Globus pallidus (tissue), 1 donor: ENCODE results near the gene GPAT3.
A peak's percentile ranks its signal among the peaks of the same experiment; 100 is the strongest.
"Not testable (repeated sequence)": the region's sequence is repeated elsewhere in the genome, so short reads cannot be mapped to it uniquely, and the experiment has no call there.

Experiments
- DNase-seq: peaks from one replicate; pipeline ENCODE4 v3.0.0-alpha.2; 2015; ENCODE audit warnings: low spot score

The GPAT3 gene

DNA sequence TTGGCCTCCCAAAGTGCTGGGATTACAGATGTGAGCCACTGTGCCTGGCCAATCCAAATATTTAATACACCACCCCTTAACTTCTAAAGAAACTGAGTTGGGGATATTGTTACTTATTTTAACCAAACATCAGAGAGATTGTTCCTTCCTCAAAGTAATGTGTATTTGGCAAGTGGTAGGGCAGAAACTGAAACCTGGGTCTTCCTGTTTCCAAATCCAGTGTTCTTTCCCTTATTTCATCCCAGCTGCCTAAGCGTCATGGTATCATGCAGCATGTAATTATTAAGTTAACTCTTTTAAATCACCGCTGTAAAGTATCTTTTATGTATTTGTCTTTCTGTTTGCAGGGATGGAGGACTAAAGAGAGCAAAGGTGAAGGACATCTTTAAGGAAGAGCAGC, 68.4 kb downstream of the GPAT3 start:
- peak; percentile 42 for DNase-seq

DNA sequence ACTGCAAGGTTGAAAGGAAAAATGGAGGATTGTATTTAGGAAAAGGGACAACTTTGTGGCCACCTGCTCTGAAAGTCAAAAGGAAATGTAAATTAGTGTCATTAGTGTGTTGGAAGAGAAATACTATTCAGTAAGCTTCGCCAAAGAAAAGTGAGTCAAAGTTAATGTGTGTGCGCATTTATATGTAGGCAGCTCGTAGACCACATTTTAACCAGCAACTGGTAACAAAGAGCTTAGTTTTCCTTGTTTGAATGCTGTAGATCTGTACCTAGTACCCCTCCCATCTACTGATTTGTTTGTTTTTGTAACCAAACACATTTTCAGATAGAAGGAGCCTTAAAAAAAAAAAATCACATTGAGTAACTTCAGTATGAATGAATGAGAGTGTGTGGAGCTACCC, 69.3 kb downstream of the GPAT3 start:
- DNase-seq: no peak

DNA sequence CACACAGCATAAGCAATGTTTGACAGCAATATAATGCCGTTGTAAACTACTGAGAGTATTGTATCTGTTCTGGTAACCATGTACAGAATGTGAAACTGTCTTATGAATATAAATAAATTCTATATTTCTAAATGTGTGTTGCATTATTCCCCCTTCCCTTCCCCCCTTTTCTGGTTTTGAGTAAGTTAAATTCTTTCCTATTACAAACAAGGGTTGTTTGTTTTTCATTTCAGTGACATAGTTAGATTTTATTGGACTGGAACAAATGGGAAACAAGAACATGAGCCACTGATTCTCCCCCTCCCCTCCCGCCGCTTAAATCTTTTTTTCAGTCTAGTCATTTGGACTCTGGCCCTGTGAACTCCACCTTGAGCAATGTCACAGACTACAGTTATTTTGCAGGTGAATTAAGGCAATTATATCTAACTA, 69.8 kb downstream of the GPAT3 start:
- DNase-seq: no peak

DNA sequence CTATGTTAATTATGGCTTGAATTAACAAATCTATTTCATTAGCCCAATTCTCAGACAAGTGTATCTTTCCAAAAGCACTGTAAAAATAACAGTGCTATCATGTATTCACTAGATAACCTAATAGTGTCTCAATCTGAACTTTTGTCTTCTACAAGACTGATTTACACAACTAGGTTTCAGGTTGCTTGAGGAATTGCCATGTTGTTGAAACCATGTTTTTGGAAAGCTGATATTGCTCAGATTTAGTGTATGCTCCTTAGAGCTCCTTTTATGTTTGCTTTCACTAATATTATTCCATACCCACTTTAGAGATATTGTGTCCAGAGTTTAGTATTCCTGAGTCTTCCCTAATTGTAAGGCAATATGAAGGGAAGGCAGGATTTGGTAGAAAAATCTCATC, 70.6 kb downstream of the GPAT3 start:
- DNase-seq: no peak

DNA sequence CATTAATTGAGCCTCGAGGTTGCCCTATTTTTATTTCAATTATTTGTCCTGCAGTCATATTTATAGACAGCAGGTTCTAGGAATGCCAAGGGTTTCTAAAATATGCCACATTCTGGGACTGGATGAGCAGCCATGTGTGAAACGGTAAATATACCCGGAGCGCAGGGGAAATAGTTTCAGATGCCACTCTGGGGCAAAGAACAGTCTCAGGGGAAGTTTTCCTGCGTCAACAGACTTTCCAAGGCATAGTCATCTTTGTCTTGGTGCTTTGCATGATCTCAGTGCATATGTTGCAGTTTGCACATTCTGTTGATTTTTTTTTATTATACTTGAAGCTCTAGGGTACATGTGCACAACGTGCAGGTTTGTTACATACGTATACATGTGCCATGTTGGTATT, 71.0 kb downstream of the GPAT3 start:
- no peak for DNase-seq

DNA sequence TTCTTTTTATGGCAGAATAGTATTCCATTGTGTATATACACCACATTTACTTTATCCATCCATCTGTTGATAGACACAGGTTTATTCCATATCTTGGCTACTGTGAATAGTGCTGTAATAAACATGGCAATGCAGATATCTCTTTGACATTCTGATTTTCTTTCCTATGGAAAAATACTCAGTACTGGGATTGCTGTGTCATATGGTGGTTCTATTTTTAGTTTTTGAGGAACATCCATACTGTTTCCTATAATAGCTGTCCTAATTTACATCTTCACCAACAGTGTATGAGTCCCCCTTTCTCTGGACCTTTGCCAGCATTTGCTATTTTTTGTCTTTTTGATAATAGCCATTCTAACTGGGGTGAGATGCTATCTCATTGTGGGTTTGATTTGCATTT, 73.5 kb downstream of the GPAT3 start:
- DNase-seq: no peak

DNA sequence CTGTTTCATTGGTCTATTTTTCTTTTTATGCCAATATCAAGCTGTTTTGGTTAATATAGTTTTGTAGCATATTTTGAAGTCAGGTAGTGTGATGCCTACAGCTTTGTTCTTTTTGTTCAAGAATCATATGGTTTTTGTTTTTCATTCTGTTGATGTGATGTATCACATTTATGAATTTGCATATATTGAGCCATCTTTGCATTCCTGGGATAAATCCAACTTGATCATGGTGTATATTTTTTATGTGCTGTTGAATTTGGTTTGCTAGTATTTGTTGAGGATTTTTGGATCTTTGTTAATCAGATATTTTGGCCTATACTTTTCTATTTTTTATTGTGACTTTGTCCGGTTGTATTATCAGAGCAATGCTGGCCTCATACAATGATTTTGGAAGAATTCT, 74.8 kb downstream of the GPAT3 start:
- DNase-seq: no peak

DNA sequence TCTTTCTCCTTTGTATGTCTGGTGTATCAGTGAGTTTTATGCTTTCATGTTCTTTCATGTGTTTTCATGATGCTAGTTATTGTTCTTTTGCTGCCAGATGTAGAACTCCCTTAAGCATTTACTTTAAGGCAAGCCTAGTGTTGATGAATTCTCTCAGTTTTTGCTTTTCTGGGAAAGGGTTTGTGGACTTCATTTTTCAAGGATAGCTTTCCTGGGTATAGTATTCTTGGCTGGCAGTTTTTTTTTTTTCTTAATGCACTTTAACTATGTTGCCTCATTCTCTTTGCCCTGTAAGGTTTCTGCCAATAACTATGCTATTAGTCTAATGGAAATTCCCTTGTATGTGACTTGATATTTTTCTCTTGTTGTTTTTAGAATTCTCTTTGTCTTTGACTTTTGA, 77.1 kb downstream of the GPAT3 start:
- no peak for DNase-seq

DNA sequence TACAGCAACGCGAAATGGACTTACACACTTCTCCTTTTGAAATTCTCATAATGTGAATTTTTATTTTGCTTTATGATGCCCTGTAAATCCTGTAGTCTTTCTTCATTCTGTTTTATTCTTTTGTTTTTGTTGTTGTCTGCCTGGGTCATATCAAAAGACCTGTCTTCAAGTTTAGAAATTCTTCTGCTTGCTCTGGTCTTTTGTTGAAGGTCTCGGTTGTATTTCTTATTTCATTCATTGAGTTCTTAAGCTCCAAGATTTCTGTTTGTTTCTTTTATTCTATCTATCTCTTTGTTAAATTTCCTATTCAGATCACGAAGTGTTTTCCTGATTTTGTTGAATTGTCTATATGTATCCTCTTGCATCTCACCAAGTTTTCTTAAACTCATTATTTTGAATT, 78.1 kb downstream of the GPAT3 start:
- DNase-seq: no peak

DNA sequence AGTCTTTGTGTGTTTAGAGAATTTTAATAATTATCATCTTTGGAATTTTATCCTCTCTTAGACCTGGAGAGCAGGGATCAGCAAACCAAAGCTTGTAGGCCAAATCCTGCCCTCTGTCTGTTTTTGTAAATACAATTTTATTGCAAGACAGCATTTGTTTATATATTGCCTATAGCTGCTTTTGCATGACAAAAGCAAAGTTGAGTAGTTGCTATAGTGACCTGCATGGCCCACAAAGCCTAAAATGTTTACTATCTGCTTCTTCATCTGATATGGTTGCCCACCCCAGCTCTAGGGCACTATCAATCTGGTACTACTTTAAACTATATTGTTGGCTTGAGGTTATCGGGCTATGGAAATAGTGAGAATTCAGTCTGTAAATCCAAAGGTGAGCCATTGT, 80.3 kb downstream of the GPAT3 start:
- DNase-seq: no peak

DNA sequence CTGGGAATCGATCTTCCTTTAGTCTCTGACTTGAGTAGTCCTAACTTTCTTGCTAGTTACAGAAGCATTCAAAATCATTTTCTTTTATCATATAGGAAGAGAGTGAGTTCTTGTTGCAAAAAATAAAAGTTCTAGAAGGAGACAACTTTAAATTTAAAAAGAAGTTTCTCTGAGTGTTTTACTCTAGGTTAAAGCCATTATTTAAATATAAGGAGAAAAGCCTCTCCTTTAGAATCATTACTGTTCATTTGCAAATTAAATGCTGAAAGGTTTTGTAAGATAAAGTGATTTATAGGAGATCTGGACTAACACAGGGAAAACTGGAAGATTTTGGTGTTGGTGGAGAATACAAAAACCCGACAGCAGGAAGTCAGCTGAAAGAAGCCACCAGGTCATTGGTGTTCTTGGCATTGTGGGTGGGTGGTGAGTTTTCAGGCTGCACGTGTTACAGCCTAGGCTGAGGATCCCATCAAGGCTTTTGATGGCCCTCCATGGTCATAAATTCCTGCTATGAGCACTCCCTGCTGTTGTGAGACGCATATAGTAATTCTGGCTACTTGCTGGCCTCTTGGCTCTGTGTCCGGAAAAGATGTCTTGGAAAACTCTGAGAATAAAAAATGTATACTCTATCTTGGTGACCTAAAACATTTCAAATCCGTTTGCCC, 81.6 kb downstream of the GPAT3 start:
- no peak for DNase-seq

DNA sequence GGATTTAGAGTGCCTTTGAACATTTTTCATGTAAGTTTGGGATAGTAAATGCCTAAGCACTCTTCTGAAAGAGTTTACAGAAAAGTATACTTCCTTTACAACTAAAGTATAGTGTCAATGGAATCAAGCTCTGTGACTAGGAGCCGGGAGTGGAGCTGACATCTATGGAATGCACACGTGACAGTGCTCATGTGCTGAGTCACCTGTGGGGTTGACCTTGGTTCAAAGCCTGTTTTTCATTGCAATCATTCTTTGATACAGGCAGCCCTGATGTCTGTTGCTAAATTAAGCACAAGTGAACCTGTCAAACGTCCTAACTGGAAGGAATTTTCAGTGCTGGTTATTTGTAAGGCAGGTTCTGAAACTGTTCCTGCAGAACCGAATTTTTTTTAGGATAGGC, 82.5 kb downstream of the GPAT3 start:
- DNase-seq: no peak

DNA sequence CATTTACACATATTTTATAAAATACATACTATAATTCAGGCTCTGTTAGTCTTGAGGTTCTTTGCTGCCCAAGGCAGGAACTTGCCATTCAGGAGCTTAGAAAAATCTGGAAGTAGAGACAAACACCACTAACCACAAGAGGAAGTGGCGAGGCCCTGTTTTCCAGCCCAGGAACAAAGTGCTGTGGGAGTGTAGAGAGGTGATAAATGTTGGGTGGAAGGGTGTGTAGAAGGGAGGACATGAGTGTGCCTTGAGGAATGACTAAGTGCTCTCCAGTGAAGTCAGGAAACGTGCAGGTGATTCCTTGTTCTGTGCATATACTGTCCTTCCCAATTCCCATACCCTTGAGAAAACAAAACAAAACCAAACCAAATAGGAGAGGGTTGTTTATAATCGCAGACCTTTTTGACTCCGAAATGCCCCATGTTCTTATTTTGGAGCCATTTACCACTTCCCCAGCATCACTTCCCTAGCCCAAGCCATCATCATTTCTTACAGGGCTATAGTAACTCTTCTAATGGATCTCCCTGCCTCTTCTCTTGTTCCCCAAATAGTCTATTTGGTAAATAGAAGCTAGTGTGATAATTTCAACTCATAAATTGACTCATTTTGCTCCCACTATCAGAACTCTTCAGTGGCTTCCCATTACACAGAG, 83.2 kb downstream of the GPAT3 start:
- DNase-seq: peak; percentile 46

DNA sequence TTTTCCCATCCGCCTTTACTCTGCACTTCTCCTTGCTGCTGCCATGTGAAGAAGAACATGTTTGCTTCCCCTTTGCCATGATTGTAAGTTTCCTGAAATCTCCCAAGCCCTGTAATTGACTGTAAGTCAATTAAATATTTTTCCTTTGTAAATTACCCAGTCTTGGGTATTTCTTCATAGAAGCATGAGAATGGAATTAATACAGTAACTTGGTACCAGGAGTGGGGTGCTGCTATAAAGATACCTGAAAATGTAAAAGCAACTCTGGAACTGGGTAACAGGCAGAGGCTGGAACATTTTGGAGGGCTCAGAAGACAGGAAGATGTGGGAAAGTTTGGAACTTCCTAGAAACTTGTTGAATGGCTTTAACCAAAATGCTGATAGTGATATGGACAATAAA, 86.2 kb downstream of the GPAT3 start:
- not testable (repeated sequence) for DNase-seq

DNA sequence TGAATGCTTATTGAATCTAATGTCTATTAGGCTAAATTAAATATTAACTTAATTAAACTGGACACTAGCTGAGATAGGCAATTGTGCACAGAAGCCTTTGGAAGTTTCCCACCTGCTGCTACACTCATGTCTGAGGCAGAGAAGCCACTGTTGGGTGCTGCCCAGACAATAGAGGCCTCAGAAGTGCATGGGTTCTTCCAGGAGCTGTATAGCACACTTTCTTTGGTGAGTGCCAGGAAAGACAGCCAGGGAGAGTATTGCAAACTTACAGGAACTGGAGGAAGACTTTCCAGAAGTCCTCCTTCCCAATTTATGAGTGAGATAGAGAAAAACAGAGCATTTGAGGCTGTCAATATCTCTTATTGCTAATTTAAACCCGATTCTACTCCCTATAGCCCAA, 89.9 kb downstream of the GPAT3 start:
- no peak for DNase-seq

DNA sequence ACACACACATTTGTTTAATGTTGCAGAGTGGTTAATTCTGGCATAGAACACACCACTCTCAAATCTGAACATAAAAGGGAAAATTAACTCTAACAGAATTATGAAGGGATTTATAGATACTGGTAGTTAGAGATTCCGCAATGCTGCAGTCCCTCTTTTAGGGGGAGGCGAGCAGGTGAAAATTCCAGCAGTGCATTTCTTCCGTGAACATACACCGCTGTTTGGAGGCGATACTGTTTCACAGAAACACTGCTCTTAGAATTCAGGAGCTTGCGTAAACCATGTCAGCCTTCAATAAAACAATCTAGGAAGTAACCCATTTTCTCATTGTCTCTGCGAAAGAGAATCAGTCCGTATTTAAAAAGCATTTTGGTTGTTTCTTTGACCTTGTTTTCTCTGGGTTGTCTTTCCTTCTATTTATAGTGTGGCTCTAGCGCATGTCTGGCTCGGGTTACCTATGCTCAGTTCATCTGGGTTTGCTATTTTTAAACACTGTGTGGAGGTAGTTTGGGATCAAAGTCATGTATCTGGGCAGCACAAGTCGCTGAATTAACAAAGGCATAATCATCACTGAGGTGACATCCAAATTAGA, 90.4 kb downstream of the GPAT3 start:
- DNase-seq: no peak

DNA sequence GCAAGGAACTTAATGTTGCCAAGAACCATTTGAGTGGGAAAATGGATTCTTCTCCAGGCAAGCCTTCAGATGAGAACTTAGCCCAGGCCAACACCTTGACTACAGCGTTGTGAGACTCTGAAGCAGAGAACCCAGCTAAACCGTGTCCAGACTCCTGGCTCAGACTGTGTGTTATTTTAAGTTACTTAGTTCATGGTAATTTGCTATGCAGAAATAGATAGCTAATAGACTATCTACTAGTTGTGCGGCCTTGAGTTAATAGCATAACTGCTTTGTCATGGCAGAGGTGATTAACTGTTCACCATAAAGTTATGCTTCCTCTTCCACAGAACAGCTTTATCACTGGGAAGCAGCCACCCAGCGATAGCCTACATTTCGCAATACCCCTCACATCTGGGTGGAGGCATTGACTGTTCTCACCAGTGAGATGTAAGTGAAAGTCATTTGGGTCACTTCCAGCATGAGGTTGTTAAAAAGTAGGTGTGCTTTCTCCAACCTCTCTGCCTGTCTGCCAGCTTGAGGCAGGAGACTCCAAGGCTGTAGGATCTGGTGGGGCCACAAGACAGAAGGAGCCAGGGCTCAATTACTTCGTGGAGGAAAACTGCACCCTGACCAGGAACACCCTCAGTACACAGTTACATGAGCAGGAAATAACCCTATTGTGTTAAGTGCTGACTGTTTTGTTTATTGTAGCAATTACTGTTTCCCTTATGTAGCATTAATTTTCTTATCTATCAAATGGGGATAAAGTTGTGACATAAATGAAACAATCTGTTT, 94.2 kb downstream of the GPAT3 start:
- DNase-seq: no peak

DNA sequence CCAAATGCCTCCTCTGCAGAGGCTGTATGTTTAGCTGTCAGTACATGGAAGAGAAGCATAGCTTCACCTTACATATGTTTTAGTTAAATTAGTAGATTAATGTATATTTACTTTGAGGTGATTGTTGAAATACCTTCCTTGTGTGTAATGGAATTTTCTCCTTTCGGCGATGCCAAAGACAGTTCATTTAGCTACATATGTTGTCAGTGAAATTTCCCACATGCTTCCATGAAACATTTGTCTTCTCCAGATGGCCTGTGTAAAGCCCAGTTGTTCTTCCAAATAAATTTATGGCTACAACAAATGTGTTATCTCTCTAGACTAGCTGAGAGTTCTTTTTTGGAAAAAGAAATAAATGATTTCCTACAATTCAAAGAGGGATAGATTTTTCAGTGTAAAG, 95.2 kb downstream of the GPAT3 start:
- DNase-seq: no peak

DNA sequence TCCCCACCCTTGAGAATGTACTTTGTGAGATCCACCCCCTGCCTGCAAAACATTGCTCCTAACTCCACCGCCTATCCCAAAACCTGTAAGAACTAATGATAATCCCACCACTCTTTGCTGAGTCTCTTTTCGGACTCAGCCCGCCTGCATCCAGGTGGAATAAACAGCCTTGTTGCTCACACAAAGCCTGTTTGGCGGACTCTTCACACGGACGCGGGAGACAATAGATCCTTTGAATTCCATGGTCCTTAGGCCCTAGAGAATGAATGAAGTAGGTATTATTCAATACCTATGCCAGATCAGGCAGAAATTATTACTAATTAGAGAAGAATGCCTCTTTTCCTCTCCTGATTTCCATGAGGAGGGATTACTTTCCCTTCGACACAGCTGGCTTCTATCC, 101.0 kb downstream of the GPAT3 start:
- no peak for DNase-seq

DNA sequence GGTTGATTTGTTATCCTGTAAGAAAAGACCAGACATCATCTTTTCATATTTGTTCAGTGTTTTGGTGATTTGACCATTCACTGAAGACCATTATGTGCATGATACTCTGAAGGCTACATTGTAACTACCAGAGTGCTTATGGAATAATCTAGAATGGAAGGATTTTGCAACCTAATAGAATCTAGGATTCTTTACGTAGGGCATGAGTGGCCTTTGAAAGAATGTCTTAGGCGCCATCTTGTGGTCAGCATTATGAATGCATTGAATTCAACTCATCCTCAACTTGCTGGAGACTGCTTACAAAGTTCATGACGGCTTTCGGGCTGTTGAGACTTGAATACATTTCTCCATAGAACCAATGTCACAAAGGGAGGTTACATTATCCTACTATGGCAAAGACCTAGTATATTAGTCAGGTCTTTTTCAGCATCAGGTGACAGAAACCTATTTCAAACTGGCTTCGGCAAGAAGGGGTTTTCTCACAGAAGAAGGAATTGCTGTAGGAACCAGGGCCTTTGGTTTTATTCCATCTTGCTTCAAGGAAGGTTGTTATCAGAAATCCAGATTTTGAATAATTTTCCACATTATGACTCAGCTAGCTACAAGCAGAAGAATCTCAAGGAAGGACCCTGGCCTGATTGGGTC, 104.1 kb downstream of the GPAT3 start:
- DNase-seq: peak; percentile 70

DNA sequence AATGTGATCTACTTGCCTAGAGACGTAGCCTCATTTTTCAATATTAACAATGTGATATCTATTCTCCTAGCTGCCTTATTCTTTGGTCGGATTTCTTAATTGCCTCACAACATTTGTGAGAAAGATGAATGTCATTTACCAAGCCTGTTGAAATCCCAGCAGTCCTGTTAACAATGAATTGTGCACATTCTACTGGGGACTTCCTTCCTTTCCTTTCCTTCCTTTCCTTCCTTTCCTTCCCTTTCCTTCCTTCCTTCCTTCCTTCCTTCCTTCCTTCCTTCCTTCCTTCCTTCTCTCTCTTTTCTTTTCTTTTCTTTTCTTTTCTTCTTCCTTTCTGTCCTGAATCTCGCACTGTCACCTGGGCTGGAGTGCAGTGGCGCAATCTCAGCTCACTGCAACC, 107.1 kb downstream of the GPAT3 start:
- no peak for DNase-seq
